ENCODE data around the gene PHACTR3.

PHACTR3 gene

GRCh38 chr20:59730722-59731121 is 126.4 kb downstream of the PHACTR3 start:
- Histone ChIP-seq H3K9me2 (replicated peaks; ENCODE audit: control insufficient read depth, low read length) (no peaks in the 10 kb centered on the region), H3K9me3 (ENCODE audit: control insufficient read depth, insufficient read depth, low read length) (no peaks in the 10 kb centered on the region), H3K4me3 (ENCODE audit: low read length) (no peak overlapping the region), H3K36me3 (ENCODE audit: control insufficient read depth, low read length) (no peaks in the 10 kb centered on the region), H3K4me2 (ENCODE audit: low read length) (no peak overlapping the region), H4K20me1 (ENCODE audit: control insufficient read depth, insufficient read depth, low read depth, low read length) (no peaks in the 10 kb centered on the region), H3K79me2 (ENCODE audit: control insufficient read depth, low read length) (no peaks in the 10 kb centered on the region), H3K27me3 (ENCODE audit: control insufficient read depth, low read length) (no peaks in the 10 kb centered on the region), H3K27ac (ENCODE audit: low read depth, low read length) (no peak overlapping the region), H3K4me1 (ENCODE audit: control insufficient read depth, low read length) (no peaks in the 10 kb centered on the region), H3F3A (ENCODE audit: control insufficient read depth, insufficient read depth) (no peaks in the 10 kb centered on the region)
- TF ChIP-seq EZH2phosphoT487 (IDR thresholded peaks at IDR 0.05; ENCODE audit: borderline replicate concordance, low read length) = no peak
- TF ChIP-seq CTCF (IDR thresholded peaks at IDR 0.05; ENCODE audit: low read depth, low read length, poor library complexity, severe bottlenecking) = no peak

- no peaks in the 10 kb centered on the region for H3K36me3 ChIP-seq (ENCODE audit: control insufficient read depth, low read length)
- H3K4me3 ChIP-seq (ENCODE audit: low read length) = no peak overlapping the region
- no peaks in the 10 kb centered on the region for H3F3A ChIP-seq (ENCODE audit: control insufficient read depth, insufficient read depth)
- H3K79me2 ChIP-seq (ENCODE audit: control insufficient read depth, low read length) = no peaks in the 10 kb centered on the region
- no peaks in the 10 kb centered on the region for H4K20me1 ChIP-seq (ENCODE audit: control insufficient read depth, insufficient read depth, low read depth, low read length)
- H3K9me3 ChIP-seq (ENCODE audit: control insufficient read depth, insufficient read depth, low read length) = no peaks in the 10 kb centered on the region
- H3K4me2 ChIP-seq (ENCODE audit: low read length) = no peak overlapping the region
- TF ChIP-seq CTCF (IDR thresholded peaks at IDR 0.05; ENCODE audit: low read depth, low read length, poor library complexity, severe bottlenecking) = no peak
- no peak for TF ChIP-seq EZH2phosphoT487 (IDR thresholded peaks at IDR 0.05; ENCODE audit: borderline replicate concordance, low read length)
- H3K4me1 ChIP-seq (ENCODE audit: control insufficient read depth, low read length) = no peaks in the 10 kb centered on the region
- no peaks in the 10 kb centered on the region for H3K27me3 ChIP-seq (ENCODE audit: control insufficient read depth, low read length)
- H3K9me2 ChIP-seq (replicated peaks; ENCODE audit: control insufficient read depth, low read length) = no peaks in the 10 kb centered on the region
- H3K27ac ChIP-seq (ENCODE audit: low read depth, low read length) = no peak overlapping the region
These were observed 127.0 kb downstream of the PHACTR3 start for GRCh38 chr20:59731376-59731775.

GRCh38 chr20:59733351-59733750 is 129.0 kb downstream of the PHACTR3 start:
- H4K20me1 ChIP-seq (ENCODE audit: control insufficient read depth, insufficient read depth, low read depth, low read length) = no peaks in the 10 kb centered on the region
- no peak for TF ChIP-seq EZH2phosphoT487 (IDR thresholded peaks at IDR 0.05; ENCODE audit: borderline replicate concordance, low read length)
- no peaks in the 10 kb centered on the region for H3K36me3 ChIP-seq (ENCODE audit: control insufficient read depth, low read length)
- H3K79me2 ChIP-seq (ENCODE audit: control insufficient read depth, low read length) = no peaks in the 10 kb centered on the region
- H3K9me3 ChIP-seq (ENCODE audit: control insufficient read depth, insufficient read depth, low read length) = no peaks in the 10 kb centered on the region
- H3K4me3 ChIP-seq (ENCODE audit: low read length) = no peak overlapping the region
- no peak overlapping the region for H3K4me2 ChIP-seq (ENCODE audit: low read length)
- H3F3A ChIP-seq (ENCODE audit: control insufficient read depth, insufficient read depth) = no peaks in the 10 kb centered on the region
- H3K4me1 ChIP-seq (ENCODE audit: control insufficient read depth, low read length) = no peaks in the 10 kb centered on the region
- no peak overlapping the region for H3K27ac ChIP-seq (ENCODE audit: low read depth, low read length)
- no peaks in the 10 kb centered on the region for H3K9me2 ChIP-seq (replicated peaks; ENCODE audit: control insufficient read depth, low read length)
- no peaks in the 10 kb centered on the region for H3K27me3 ChIP-seq (ENCODE audit: control insufficient read depth, low read length)

- Histone ChIP-seq H3K9me3 (ENCODE audit: control insufficient read depth, insufficient read depth, low read length) (no peaks in the 10 kb centered on the region), H3K36me3 (ENCODE audit: control insufficient read depth, low read length) (no peaks in the 10 kb centered on the region), H3K79me2 (ENCODE audit: control insufficient read depth, low read length) (no peaks in the 10 kb centered on the region), H4K20me1 (ENCODE audit: control insufficient read depth, insufficient read depth, low read depth, low read length) (no peaks in the 10 kb centered on the region), H3K4me2 (ENCODE audit: low read length) (no peak overlapping the region), H3K27me3 (ENCODE audit: control insufficient read depth, low read length) (no peaks in the 10 kb centered on the region), H3K4me1 (ENCODE audit: control insufficient read depth, low read length) (no peaks in the 10 kb centered on the region), H3K27ac (ENCODE audit: low read depth, low read length) (no peak overlapping the region), H3K4me3 (ENCODE audit: low read length) (no peak overlapping the region), H3K9me2 (replicated peaks; ENCODE audit: control insufficient read depth, low read length) (no peaks in the 10 kb centered on the region), H3F3A (ENCODE audit: control insufficient read depth, insufficient read depth) (no peaks in the 10 kb centered on the region)
- TF ChIP-seq CTCF (IDR thresholded peaks at IDR 0.05; ENCODE audit: low read depth, low read length, poor library complexity, severe bottlenecking) (no peak), EZH2phosphoT487 (IDR thresholded peaks at IDR 0.05; ENCODE audit: borderline replicate concordance, low read length) (no peak)
These were observed 131.1 kb downstream of the PHACTR3 start for GRCh38 chr20:59735486-59735885.
